ENCODE data around the gene STK11.

DNA sequence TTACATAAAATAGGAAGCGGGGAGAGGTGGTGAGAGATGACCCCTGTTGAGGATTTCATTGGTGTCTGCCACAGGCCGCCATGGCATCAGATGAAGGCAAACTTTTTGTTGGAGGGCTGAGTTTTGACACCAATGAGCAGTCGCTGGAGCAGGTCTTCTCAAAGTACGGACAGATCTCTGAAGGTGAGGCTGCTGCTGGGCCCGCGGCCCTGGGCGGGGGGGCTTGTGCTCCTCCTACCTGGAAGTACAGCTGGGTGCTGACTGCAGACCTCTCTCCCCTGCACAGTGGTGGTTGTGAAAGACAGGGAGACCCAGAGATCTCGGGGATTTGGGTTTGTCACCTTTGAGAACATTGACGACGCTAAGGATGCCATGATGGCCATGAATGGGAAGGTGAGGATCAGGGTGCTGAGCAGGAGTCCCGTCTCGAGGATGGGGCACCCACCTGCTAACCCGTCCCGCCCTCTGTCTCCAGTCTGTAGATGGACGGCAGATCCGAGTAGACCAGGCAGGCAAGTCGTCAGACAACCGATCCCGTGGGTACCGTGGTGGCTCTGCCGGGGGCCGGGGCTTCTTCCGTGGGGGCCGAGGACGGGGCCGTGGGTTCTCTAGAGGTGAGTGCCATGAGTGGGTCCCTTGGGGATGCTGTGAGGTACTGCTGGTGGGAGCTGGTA is 65.4 kb downstream of the STK11 start:
- TF ChIP-seq EZH2 (IDR thresholded peaks at IDR 0.05; ENCODE audit: insufficient read depth, poor library complexity, severe bottlenecking) (no peak), EZH2phosphoT487 (IDR thresholded peaks at IDR 0.05; ENCODE audit: insufficient read depth, low read depth) (no peak)

Measured in GM23248 (cell line).